Ovary (tissue), 9 donors: ENCODE results near the gene UPB1. TPM values are rescaled to one million over a fixed set of nuclear protein-coding genes. Genes with fewer than 3 reads are reported as not detected.
"Not testable (repeated sequence)": the region's sequence is repeated elsewhere in the genome, so short reads cannot be mapped to it uniquely, and the experiment has no call there.

Experiments used
- DNase-seq, 5 donors: peaks; one replicate each; pipeline ENCODE4 v3.0.0-alpha.2; 2019 to 2020
- H3K27ac ChIP-seq, 2 donors: fragments of 200-600 bp; one replicate each; pipeline versions ENCODE4 v1.5.1 to v1.8.0; 2019 to 2022
- H3K27me3 ChIP-seq: fragments of 200-600 bp; one replicate; pipeline ENCODE4 v1.8.0; 2022
- H3K36me3 ChIP-seq: fragments of 200-600 bp; sonication (generic); one replicate; pipeline ENCODE4 v1.5.1; 2019
- H3K4me1 ChIP-seq: one replicate; pipeline ENCODE4 v1.8.1; 2013; ENCODE audit warnings: mild to moderate bottlenecking, moderate library complexity; ENCODE audit not compliant: insufficient read depth
- H3K4me3 ChIP-seq: fragments of 200-600 bp; sonication (generic); one replicate; pipeline ENCODE4 v1.5.1; 2017
- H3K9me3 ChIP-seq, 2 donors: fragments of 200-600 bp in 1 of 2; sonication (generic) in 1 of 2; one replicate each; pipeline versions ENCODE4 v1.5.1 to v1.8.1; 2013 to 2019; ENCODE audit warnings: mild to moderate bottlenecking in 1 of 2, moderate library complexity in 1 of 2
- CTCF ChIP-seq, 3 donors: fragments of 450-650 bp in 2 of 3; fragments of 200-600 bp in 1 of 3; IDR thresholded peaks; one replicate each; pipeline versions ENCODE4 v1.5.1 to v1.8.0; 2016 to 2022; ENCODE audit warnings: antibody characterized with exemption in 3 of 3, mild to moderate bottlenecking in 1 of 3
- EP300 ChIP-seq: sonication (generic); formaldehyde crosslinking; IDR thresholded peaks from one replicate; pipeline ENCODE4 v1.6.1; 2017; ENCODE audit warnings: antibody characterized with exemption
- POLR2A ChIP-seq: fragments of 450-650 bp; IDR thresholded peaks from one replicate; pipeline ENCODE4 v1.6.1; 2017; ENCODE audit warnings: antibody characterized with exemption, mild to moderate bottlenecking, moderate library complexity
- WGBS, 3 donors: extraction: QIAGEN DNeasy Blood & Tissue Kit in 1 of 3; methylation state at CpG; one replicate each; pipeline versions ENCODE4 v1.1.5 to v1.1.7; 2013 to 2017; 5-methylcytosine and 5-hydroxymethylcytosine counted together
- intact Hi-C, 4 donors: fragments of 100-400 bp; cut with DNase I; formaldehyde crosslinking; loops; one replicate each; pipeline versions ENCODE4 v1.11.0 to v1.15.1; 2022 to 2023
- polyA plus RNA-seq, 2 donors: library from polyadenylated mRNA; stranded (reverse); fragments of 200-250 nt in 1 of 2; fragments of 350-450 nt in 1 of 2; fragmentation: Illumina TruSeq in 1 of 2; extraction: RNeasy Lipid Tissue Mini Kit (QIAGEN cat#74804) in 1 of 2; gene quantifications; one replicate each; pipeline ENCODE4 v1.2.3, GENCODE V29; 2013 to 2014
- total RNA-seq, 7 donors: library from RNA; depleted of rRNA in 2 of 7; stranded (reverse); fragments of >200 nt in 2 of 7; fragmentation: NEBNext Ultra II Directional in 3 of 7; extraction: Animal tissue kit (Norgen Biotek cat#: 25700) in 3 of 7; gene quantifications; one replicate each; pipeline versions ENCODE4 v1.1.0 to v1.2.4, GENCODE V29; 2016 to 2023
- donor health status: DM: no; HTN: no; CAD: no; lungs with moderate emphysema.
- donor health status: DM: no; HTN: no; CAD: no.
- donor health status: Bipolar disorder and iron deficiency.
- donor health status: DM: yes; HTN: yes; CAD: no.
- donor health status: DM: no; HTN: no; CAD: no.
- donor health status: DM: yes; HTN: yes; CAD: no.

Gene UPB1
- total and polyA plus RNA-seq, 9 donors, result 0.15 to 1.2 (median 0.33) TPM; not detected in 2

GRCh38 chr22:24486501-24486921 lies 8.6 kb upstream of the UPB1 start:
- Histone ChIP-seq H3K36me3 (no peaks in the 10 kb centered on the region), H3K4me3 (no peak overlapping the region), H3K4me1 (no peaks in the 10 kb centered on the region), H3K27ac (no peak overlapping the region), H3K27me3 (no peaks in the 10 kb centered on the region), H3K9me3 (no peaks in the 10 kb centered on the region)
- no peak for TF ChIP-seq POLR2A
- no peak for TF ChIP-seq CTCF (IDR thresholded peaks at IDR 0.05)
- no peak for TF ChIP-seq EP300
- DNase-seq, result no peak
- intact Hi-C loops, result no loop called here
- WGBS, 3 donors, result 84 to 96% (median 94%) methylated on average over 2 of the region's 2 CpGs

- no peaks in the 10 kb centered on the region for H3K4me1 ChIP-seq
- H3K36me3 ChIP-seq, result no peaks in the 10 kb centered on the region
- 48 to 69% (median 68%) methylated on average over 2 of the region's 2 CpGs for WGBS, 3 donors
- no peak overlapping the region for H3K4me3 ChIP-seq
- H3K27ac ChIP-seq, result no peak overlapping the region
- H3K27me3 ChIP-seq, result no peaks in the 10 kb centered on the region
- no peak for TF ChIP-seq CTCF (IDR thresholded peaks at IDR 0.05)
- TF ChIP-seq EP300, result no peak
- TF ChIP-seq POLR2A, result no peak
- no peaks in the 10 kb centered on the region for H3K9me3 ChIP-seq
- DNase-seq, result no peak
- intact Hi-C loops, result no loop called here
Measured at GRCh38 chr22:24489011-24489410, 6.1 kb upstream of the UPB1 start.

GRCh38 chr22:24489434-24489833 lies 5.7 kb upstream of the UPB1 start:
- H3K4me1 ChIP-seq, H3K4me3 ChIP-seq, DNase-seq, H3K36me3 ChIP-seq, intact Hi-C loops, H3K9me3 ChIP-seq, H3K27ac ChIP-seq, H3K27me3 ChIP-seq: not testable (repeated sequence)
- 90 to 96% (median 94%) methylated on average over 1 of the region's 1 CpG for WGBS, 3 donors

- Histone ChIP-seq H3K36me3 (no peaks in the 10 kb centered on the region), H3K27ac (no peak overlapping the region), H3K4me3 (no peak overlapping the region), H3K4me1 (peaks cover 4% of the 10 kb centered on the region), H3K9me3 (no peaks in the 10 kb centered on the region), H3K27me3 (no peaks in the 10 kb centered on the region)
- TF ChIP-seq EP300 (no peak), POLR2A (no peak), CTCF (IDR thresholded peaks at IDR 0.05) (no peak)
- intact Hi-C loops, result loop anchor here in 1 of 4 donors (10.0 kb wide), 1 partner anchor 68 kb away; the partner anchor contains the start of gene ADORA2A
- DNase-seq, result no peak
- WGBS, 3 donors, result 82 to 90% (median 90%) methylated on average over 3 of the region's 3 CpGs
Measured at GRCh38 chr22:24492391-24492790, 2.7 kb upstream of the UPB1 start.

GRCh38 chr22:24494167-24494527 lies 985 bp upstream of the UPB1 start:
- H3K36me3 ChIP-seq, result no peaks in the 10 kb centered on the region
- H3K4me3 ChIP-seq, result no peak overlapping the region
- no peaks in the 10 kb centered on the region for H3K9me3 ChIP-seq
- no peaks in the 10 kb centered on the region for H3K27me3 ChIP-seq
- no peak for DNase-seq
- intact Hi-C loops, result loop anchor here in 1 of 4 donors (10.0 kb wide), 1 partner anchor 69 kb away; the partner anchor contains the start of gene ADORA2A
- no peak for TF ChIP-seq CTCF (IDR thresholded peaks at IDR 0.05)
- no peak for TF ChIP-seq POLR2A
- no peak for TF ChIP-seq EP300
- peaks cover 4% of the 10 kb centered on the region for H3K4me1 ChIP-seq
- 49 to 61% (median 53%) methylated on average over 20 to 21 of the region's 21 CpGs for WGBS, 3 donors
- H3K27ac ChIP-seq, result no peak overlapping the region
